T-cell (primary cell): ENCODE data around the gene GNA15. TPM values are rescaled to one million over a fixed set of nuclear protein-coding genes. Genes with fewer than 3 reads are reported as not detected.

Experiments used
- ATAC-seq, 4 experiments: fragments of 200-7000 bp in 3 of 4; fragments of 150-1000 bp in 1 of 4; cut with Tn5 transposase; replicated peaks in 1 of 4; 1 replicate in 3 of 4; 2 replicates in 1 of 4; pipeline ENCODE4 v1.10.0; 2021; ENCODE audit warnings: moderate library complexity in 3 of 4, mild to moderate bottlenecking in 2 of 4, moderate number of reproducible peaks in 1 of 4
- CTCF ChIA-PET, 2 donors: fragments of 300-600 bp; sonication (Branson Sonifier 250); formaldehyde crosslinking; loops; one replicate each; lab custom pipeline; 2022; ENCODE audit warnings: antibody characterized with exemption in 2 of 2; lab: Charles Lee
- POLR2A ChIA-PET, 2 donors: fragments of 300-600 bp; sonication (Branson Sonifier 250); formaldehyde crosslinking; loops; one replicate each; lab custom pipeline; 2022; ENCODE audit warnings: antibody characterized with exemption in 2 of 2; lab: Charles Lee
- DNase-seq, 35 experiments: peaks; one replicate each; pipeline versions ENCODE4 v3.0.0 to v3.0.0-alpha.2; 2013 to 2023
- H3K27ac ChIP-seq: one replicate; pipeline ENCODE4 v1.5.1; 2013; ENCODE audit warnings: low read length
- H3K27me3 ChIP-seq, 2 experiments: replicated peaks in 1 of 2; 1 replicate in 1 of 2; 2 replicates in 1 of 2; pipeline versions ENCODE4 v1.6.1 to v1.7.0; 2013; ENCODE audit warnings: low read length in 1 of 2, mixed read lengths in 1 of 2; ENCODE audit not compliant: control insufficient read depth in 2 of 2, insufficient read depth in 2 of 2; ENCODE audit errors: extremely low read depth in 1 of 2
- H3K36me3 ChIP-seq, 2 donors: 1 replicate in 1 of 2; 2 replicates in 1 of 2; pipeline versions ENCODE4 v1.6.1 to v1.7.0; 2013; ENCODE audit warnings: low read length in 1 of 2; ENCODE audit not compliant: control insufficient read depth in 2 of 2, insufficient read depth in 1 of 2; ENCODE audit errors: extremely low read depth in 1 of 2
- H3K4me1 ChIP-seq, 2 experiments: 1 replicate in 1 of 2; 2 replicates in 1 of 2; pipeline versions ENCODE4 v1.6.1 to v1.7.0; 2013; ENCODE audit warnings: low read length in 2 of 2, mixed read lengths in 1 of 2; ENCODE audit not compliant: insufficient read depth in 2 of 2, control insufficient read depth in 1 of 2; ENCODE audit errors: extremely low read depth in 1 of 2
- H3K4me3 ChIP-seq, 2 donors: 1 replicate in 1 of 2; 2 replicates in 1 of 2; pipeline versions ENCODE4 v1.5.1 to v1.7.0; 2013; ENCODE audit warnings: mild to moderate bottlenecking in 2 of 2, low read length in 1 of 2, moderate library complexity in 1 of 2; ENCODE audit not compliant: control insufficient read depth in 1 of 2; ENCODE audit errors: extremely low read depth in 1 of 2
- H3K9me3 ChIP-seq: 2 replicates; pipeline ENCODE4 v1.7.0; 2013
- H3K27ac Mint-ChIP-seq, 2 donors: one replicate each; pipeline ENCODE4 v1.8.0; 2020 to 2021; ENCODE audit warnings: mild to moderate bottlenecking in 2 of 2, mixed read lengths in 2 of 2
- H3K27me3 Mint-ChIP-seq, 2 donors: one replicate each; pipeline ENCODE4 v1.8.0; 2021 to 2022; ENCODE audit warnings: mixed read lengths in 2 of 2
- H3K36me3 Mint-ChIP-seq: one replicate; pipeline ENCODE4 v1.8.0; 2021; ENCODE audit warnings: mixed read lengths
- H3K4me1 Mint-ChIP-seq, 3 donors: one replicate each; pipeline ENCODE4 v1.8.0; 2020 to 2022; ENCODE audit warnings: mixed read lengths in 3 of 3, mild to moderate bottlenecking in 1 of 3
- H3K4me3 Mint-ChIP-seq, 3 donors: one replicate each; pipeline ENCODE4 v1.8.0; 2020 to 2022; ENCODE audit warnings: mild to moderate bottlenecking in 3 of 3, mixed read lengths in 3 of 3, moderate library complexity in 3 of 3
- H3K9me3 Mint-ChIP-seq, 3 donors: one replicate each; pipeline ENCODE4 v1.8.0; 2020 to 2022; ENCODE audit warnings: mixed read lengths in 3 of 3
- WGBS: methylation state at CpG from one replicate; pipeline ENCODE4 v1.1.5; 2013; ENCODE audit warnings: missing lambda C conversion rate; ENCODE audit not compliant: insufficient coverage; 5-methylcytosine and 5-hydroxymethylcytosine counted together
- total RNA-seq, 35 experiments: library from RNA in 6 of 35; stranded (reverse) in 6 of 35; fragments of 120-200 nt in 1 of 35; gene quantifications; one replicate each; pipeline versions ENCODE4 v1.2.1 to v1.2.4 and lab custom pipeline; 2013 to 2026

GNA15 gene
- total RNA-seq, 5 donors from 2014 or later (not counting 1 experiment from before 2014, with no cell fraction given): 1.8 to 13.2 (median 2.8) TPM

GRCh38 chr19:3114811-3115210 is 21.0 kb upstream of the GNA15 start:
- CTCF ChIA-PET: no interaction called here
- Mint-ChIP-seq H3K36me3 (peaks cover 2% of the 10 kb centered on the region), H3K4me3 (no peak overlapping the region), H3K27me3 (no peaks in the 10 kb centered on the region), H3K9me3 (no peaks in the 10 kb centered on the region), H3K4me1 (peaks cover 0 to 4% (median 0%) of the 10 kb centered on the region in 3 donors), H3K27ac (no peak overlapping the region)
- H3K27ac ChIP-seq: no peak overlapping the region
- no peak overlapping the region for H3K4me3 ChIP-seq
- H3K36me3 ChIP-seq: peaks cover 0 to 13% of the 10 kb centered on the region in 2 donors
- ATAC-seq: no peak
- 92% methylated on average over 23 of the region's 29 CpGs for WGBS
- DNase-seq: no peak
- no peaks in the 10 kb centered on the region for H3K27me3 ChIP-seq
- no peaks in the 10 kb centered on the region for H3K9me3 ChIP-seq
- POLR2A ChIA-PET: interaction anchor here in 1 of 2 donors (0.5 kb wide), 1 partner anchor 76 kb away, joined by 3 read pairs; no protein-coding TSS in a partner anchor
- no peaks in the 10 kb centered on the region for H3K4me1 ChIP-seq

- H3K9me3 Mint-ChIP-seq: no peaks in the 10 kb centered on the region
- peaks cover 2% of the 10 kb centered on the region for H3K36me3 Mint-ChIP-seq
- Histone ChIP-seq H3K4me1 (no peaks in the 10 kb centered on the region), H3K27ac (no peak overlapping the region), H3K4me3 (no peak overlapping the region), H3K9me3 (no peaks in the 10 kb centered on the region), H3K36me3 (peaks cover 0 to 13% of the 10 kb centered on the region in 2 donors), H3K27me3 (no peaks in the 10 kb centered on the region)
- WGBS: 85% methylated on average over 10 of the region's 12 CpGs
- H3K27ac Mint-ChIP-seq: no peak overlapping the region
- DNase-seq: no peak
- no peaks in the 10 kb centered on the region for H3K27me3 Mint-ChIP-seq
- ChIA-PET POLR2A (no interaction called here), CTCF (no interaction called here)
- peaks cover 0 to 4% (median 0%) of the 10 kb centered on the region in 3 donors for H3K4me1 Mint-ChIP-seq
- ATAC-seq: no peak
- H3K4me3 Mint-ChIP-seq: no peak overlapping the region
These were observed 20.4 kb upstream of the GNA15 start for GRCh38 chr19:3115411-3115810.

GRCh38 chr19:3115916-3116602 is 19.8 kb upstream of the GNA15 start:
- CTCF ChIA-PET: no interaction called here
- no peak for DNase-seq
- Mint-ChIP-seq H3K4me3 (no peak overlapping the region), H3K9me3 (no peaks in the 10 kb centered on the region), H3K36me3 (peaks cover 2% of the 10 kb centered on the region), H3K27me3 (no peaks in the 10 kb centered on the region), H3K27ac (no peak overlapping the region), H3K4me1 (no peaks in the 10 kb centered on the region)
- Histone ChIP-seq H3K9me3 (no peaks in the 10 kb centered on the region), H3K27ac (no peak overlapping the region), H3K27me3 (no peaks in the 10 kb centered on the region), H3K4me3 (no peak overlapping the region), H3K4me1 (no peaks in the 10 kb centered on the region), H3K36me3 (peaks cover 0 to 13% of the 10 kb centered on the region in 2 donors)
- POLR2A ChIA-PET: no interaction called here
- 87% methylated on average over 24 of the region's 24 CpGs for WGBS
- no peak for ATAC-seq

- Mint-ChIP-seq H3K27me3 (no peaks in the 10 kb centered on the region), H3K9me3 (no peaks in the 10 kb centered on the region)
These were observed 19.2 kb upstream of the GNA15 start for GRCh38 chr19:3116621-3117020.

GRCh38 chr19:3117716-3118115 is 18.1 kb upstream of the GNA15 start:
- no peak for ATAC-seq
- no peaks in the 10 kb centered on the region for H3K36me3 Mint-ChIP-seq
- H3K4me3 Mint-ChIP-seq: no peak overlapping the region
- H3K9me3 ChIP-seq: no peaks in the 10 kb centered on the region
- CTCF ChIA-PET: interaction anchor here in 1 of 2 donors (1.2 kb wide), 1 partner anchor 42 kb away, joined by 3 read pairs; no protein-coding TSS in a partner anchor
- no peaks in the 10 kb centered on the region for H3K27me3 ChIP-seq
- H3K4me3 ChIP-seq: no peak overlapping the region
- WGBS: 91% methylated on average over 20 of the region's 20 CpGs
- no peaks in the 10 kb centered on the region for H3K27me3 Mint-ChIP-seq
- DNase-seq: no peak
- no peaks in the 10 kb centered on the region for H3K4me1 Mint-ChIP-seq
- H3K4me1 ChIP-seq: no peaks in the 10 kb centered on the region
- no peak overlapping the region for H3K27ac ChIP-seq
- H3K9me3 Mint-ChIP-seq: no peaks in the 10 kb centered on the region
- POLR2A ChIA-PET: no interaction called here
- no peak overlapping the region for H3K27ac Mint-ChIP-seq
- peaks cover 0 to 9% of the 10 kb centered on the region in 2 donors for H3K36me3 ChIP-seq

More at GRCh38 chr19:3116621-3117020, 19.2 kb upstream of the GNA15 start:
- H3K4me1 Mint-ChIP-seq: no peaks in the 10 kb centered on the region
- Histone ChIP-seq H3K36me3 (peaks cover 0 to 13% of the 10 kb centered on the region in 2 donors), H3K4me1 (no peaks in the 10 kb centered on the region), H3K27me3 (no peaks in the 10 kb centered on the region), H3K9me3 (no peaks in the 10 kb centered on the region), H3K27ac (no peak overlapping the region), H3K4me3 (no peak overlapping the region)
- POLR2A ChIA-PET: no interaction called here
- DNase-seq (no peak), ATAC-seq (no peak)
- CTCF ChIA-PET: interaction anchor here in 1 of 2 donors (1.2 kb wide), 1 partner anchor 41 kb away, joined by 3 read pairs; no protein-coding TSS in a partner anchor
- H3K36me3 Mint-ChIP-seq: peaks cover 2% of the 10 kb centered on the region
- H3K4me3 Mint-ChIP-seq: no peak overlapping the region
- 87% methylated on average over 20 of the region's 21 CpGs for WGBS
- H3K27ac Mint-ChIP-seq: no peak overlapping the region

- Histone ChIP-seq H3K4me1 (no peaks in the 10 kb centered on the region), H3K27ac (no peak overlapping the region), H3K9me3 (no peaks in the 10 kb centered on the region), H3K27me3 (peaks cover 0 to 3% of the 10 kb centered on the region in 2 experiments), H3K4me3 (no peak overlapping the region), H3K36me3 (peaks cover 0 to 9% of the 10 kb centered on the region in 2 donors)
- DNase-seq: no peak
- no peaks in the 10 kb centered on the region for H3K4me1 Mint-ChIP-seq
- ATAC-seq: no peak
- no peak overlapping the region for H3K27ac Mint-ChIP-seq
- WGBS: 88% methylated on average over 34 of the region's 42 CpGs
- ChIA-PET CTCF (no interaction called here), POLR2A (no interaction called here)
- H3K27me3 Mint-ChIP-seq: no peaks in the 10 kb centered on the region
- H3K9me3 Mint-ChIP-seq: no peaks in the 10 kb centered on the region
- H3K36me3 Mint-ChIP-seq: no peaks in the 10 kb centered on the region
- no peak overlapping the region for H3K4me3 Mint-ChIP-seq
These were observed 17.4 kb upstream of the GNA15 start for GRCh38 chr19:3118232-3119070.
